ENCODE data around the gene CHST3.
A peak's percentile ranks its signal among the peaks of the same experiment; 100 is the strongest.

The CHST3 gene

GRCh38 chr10:72035252-72035887 is 71.2 kb downstream of the CHST3 start:
- DNase-seq = no peak

GRCh38 chr10:72037266-72037665 is 73.1 kb downstream of the CHST3 start:
- no peak for DNase-seq

- no peak for DNase-seq
Observed at GRCh38 chr10:72037811-72038210, 73.6 kb downstream of the CHST3 start.

- no peak for DNase-seq
Observed at GRCh38 chr10:72038458-72039001, 74.3 kb downstream of the CHST3 start.

- DNase-seq = no peak
Observed at GRCh38 chr10:72039377-72039776, 75.2 kb downstream of the CHST3 start.

- DNase-seq = no peak
Observed at GRCh38 chr10:72041491-72041890, 77.3 kb downstream of the CHST3 start.

- DNase-seq = no peak
Observed at GRCh38 chr10:72043016-72043834, 79.0 kb downstream of the CHST3 start.

GRCh38 chr10:72044417-72045041 is 80.3 kb downstream of the CHST3 start:
- DNase-seq = peak; percentile 91

- DNase-seq = no peak
Observed at GRCh38 chr10:72045586-72045985, 81.4 kb downstream of the CHST3 start.

GRCh38 chr10:72048450-72049124 is 84.4 kb downstream of the CHST3 start:
- peak; percentile 98 for DNase-seq

GRCh38 chr10:72049472-72049871 is 85.3 kb downstream of the CHST3 start:
- no peak for DNase-seq

- DNase-seq = no peak
Observed at GRCh38 chr10:72049969-72050781, 86.0 kb downstream of the CHST3 start.

- DNase-seq = no peak
Observed at GRCh38 chr10:72050873-72051272, 86.7 kb downstream of the CHST3 start.

- no peak for DNase-seq
Observed at GRCh38 chr10:72053690-72054089, 89.5 kb downstream of the CHST3 start.

GRCh38 chr10:72056113-72056512 is 91.9 kb downstream of the CHST3 start:
- DNase-seq = no peak

- DNase-seq = no peak
Observed at GRCh38 chr10:72056932-72057751, 92.9 kb downstream of the CHST3 start.

- DNase-seq = no peak
Observed at GRCh38 chr10:72058347-72058898, 94.2 kb downstream of the CHST3 start.

- DNase-seq = no peak
Observed at GRCh38 chr10:72058989-72059842, 95.0 kb downstream of the CHST3 start.

- no peak for DNase-seq
Observed at GRCh38 chr10:72059843-72060822, 95.9 kb downstream of the CHST3 start.

All from midbrain (tissue), 1 donor.